ENCODE data around the gene NEUROD2. TPM values are rescaled to one million over a fixed set of nuclear protein-coding genes. Genes with fewer than 3 reads are reported as not detected.

The NEUROD2 gene
- under 1 TPM in 1 of 3 donors, not detected in 2; 0.05 TPM for total RNA-seq
- long read RNA-seq, donor 1, result 0 reads
- long read RNA-seq, donor 2, result 0 reads

DNA sequence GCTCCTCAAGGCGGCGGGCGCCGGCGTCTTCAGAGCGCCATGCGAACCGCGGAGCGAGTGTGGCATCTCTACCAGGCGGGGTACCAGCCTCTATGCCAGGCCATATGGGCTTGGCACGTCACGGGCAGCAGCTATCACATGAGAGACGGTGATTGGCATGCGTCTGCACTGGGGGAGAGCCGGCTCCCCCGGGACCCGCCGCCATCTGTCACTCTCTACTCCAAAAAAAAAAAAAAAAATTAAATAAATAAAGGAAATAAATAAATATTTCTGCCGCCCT, at the start of gene NEUROD2:
TSS of gene NEUROD2 (minus strand) at position 70 of the 280 bp plus-strand sequence. CDS start 1,321 bp downstream, outside the sequence.
- ATAC-seq, result no peak
- Histone ChIP-seq H3K4me1 (ENCODE audit: low read depth) (peaks cover 22% of the 10 kb centered on the region), H3K4me3 (no peak within 1 kb of the TSS), H3K9me3 (no peaks in the 10 kb centered on the region), H3K36me3 (ENCODE audit: low read depth) (no peaks in the 10 kb centered on the region)
- TF ChIP-seq, protein P1, sequence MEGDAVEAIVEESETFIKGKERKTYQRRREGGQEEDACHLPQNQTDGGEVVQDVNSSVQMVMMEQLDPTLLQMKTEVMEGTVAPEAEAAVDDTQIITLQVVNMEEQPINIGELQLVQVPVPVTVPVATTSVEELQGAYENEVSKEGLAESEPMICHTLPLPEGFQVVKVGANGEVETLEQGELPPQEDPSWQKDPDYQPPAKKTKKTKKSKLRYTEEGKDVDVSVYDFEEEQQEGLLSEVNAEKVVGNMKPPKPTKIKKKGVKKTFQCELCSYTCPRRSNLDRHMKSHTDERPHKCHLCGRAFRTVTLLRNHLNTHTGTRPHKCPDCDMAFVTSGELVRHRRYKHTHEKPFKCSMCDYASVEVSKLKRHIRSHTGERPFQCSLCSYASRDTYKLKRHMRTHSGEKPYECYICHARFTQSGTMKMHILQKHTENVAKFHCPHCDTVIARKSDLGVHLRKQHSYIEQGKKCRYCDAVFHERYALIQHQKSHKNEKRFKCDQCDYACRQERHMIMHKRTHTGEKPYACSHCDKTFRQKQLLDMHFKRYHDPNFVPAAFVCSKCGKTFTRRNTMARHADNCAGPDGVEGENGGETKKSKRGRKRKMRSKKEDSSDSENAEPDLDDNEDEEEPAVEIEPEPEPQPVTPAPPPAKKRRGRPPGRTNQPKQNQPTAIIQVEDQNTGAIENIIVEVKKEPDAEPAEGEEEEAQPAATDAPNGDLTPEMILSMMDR (IDR thresholded peaks at IDR 0.05), result no peak
- intact Hi-C loops (cut with DNase I, micrococcal nuclease), result no loop called here
- no peak for DNase-seq

DNA sequence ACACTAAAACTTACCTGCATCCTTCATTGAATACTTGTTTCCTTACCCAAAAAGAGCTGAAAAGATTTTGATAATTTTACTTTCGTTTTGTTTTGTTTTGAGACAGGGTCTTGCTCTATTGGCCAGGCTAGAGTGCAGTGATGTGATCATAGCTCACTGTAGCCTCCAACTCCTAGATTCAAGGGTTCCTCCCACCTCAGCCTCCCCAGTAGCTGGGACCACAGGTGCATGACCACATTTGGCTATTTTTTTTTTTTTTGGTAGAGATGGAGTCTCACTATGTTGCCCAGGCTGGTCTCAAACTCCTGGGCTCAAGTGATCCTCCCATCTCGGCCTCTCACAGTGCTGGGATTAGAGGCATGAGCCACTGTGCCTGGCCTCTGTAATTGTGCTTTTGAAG, 47.4 kb upstream of the NEUROD2 start:
- no peaks in the 10 kb centered on the region for H3K36me3 ChIP-seq (ENCODE audit: low read depth)
- TF ChIP-seq, protein P1 (IDR thresholded peaks at IDR 0.05), result no peak
- DNase-seq, result no peak
- peaks cover 30% of the 10 kb centered on the region for H3K4me1 ChIP-seq (ENCODE audit: low read depth)
- no peak overlapping the region for H3K4me3 ChIP-seq
- intact Hi-C loops (cut with DNase I, micrococcal nuclease), result no loop called here
- no peaks in the 10 kb centered on the region for H3K9me3 ChIP-seq
- ATAC-seq, result no peak

DNA sequence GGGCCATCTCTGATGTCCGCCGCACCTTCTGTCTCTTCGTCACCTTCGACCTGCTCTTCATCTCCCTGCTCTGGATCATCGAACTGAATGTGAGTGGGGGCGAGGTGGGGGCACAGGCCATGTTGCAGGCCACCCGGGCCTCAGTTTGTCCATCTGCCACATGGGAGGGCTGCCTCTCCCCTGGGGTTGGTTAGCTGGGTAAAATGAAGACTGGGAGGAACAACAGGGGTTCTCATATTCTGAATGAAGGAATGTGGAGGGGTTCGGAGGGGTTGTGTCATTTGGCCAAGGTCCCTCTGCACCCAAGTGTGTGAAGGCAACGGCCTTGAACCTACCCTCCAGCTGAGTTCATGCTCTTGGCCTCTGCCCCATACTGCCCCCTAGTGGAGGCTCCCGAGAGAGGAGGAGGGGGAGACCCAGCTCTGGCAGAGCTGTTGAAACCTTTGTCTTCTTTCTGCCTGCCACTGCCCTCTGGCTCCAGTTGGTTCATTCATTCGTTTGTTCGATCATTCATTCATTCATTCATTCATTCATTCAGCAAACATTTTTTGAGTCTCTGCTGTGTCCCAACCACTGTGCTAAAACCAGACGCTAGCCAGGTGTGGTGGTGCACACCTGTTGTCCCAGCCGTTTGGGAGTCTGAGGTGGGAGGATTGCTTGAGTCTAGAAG, 46.1 kb upstream of the NEUROD2 start:
- Histone ChIP-seq H3K36me3 (ENCODE audit: low read depth) (no peaks in the 10 kb centered on the region), H3K9me3 (no peaks in the 10 kb centered on the region), H3K4me1 (ENCODE audit: low read depth) (peaks cover 30% of the 10 kb centered on the region), H3K4me3 (no peak overlapping the region)
- intact Hi-C loops (cut with DNase I, micrococcal nuclease), result no loop called here
- TF ChIP-seq, protein P1 (IDR thresholded peaks at IDR 0.05), result peak; percentile 81
- peak; percentile 72 to 89 (median 86) for DNase-seq
- peak; percentile 74 for ATAC-seq

GRCh38 chr17:39653316-39653661, 45.6 kb upstream of the NEUROD2 start:
- DNase-seq (no peak), ATAC-seq (peak; percentile 12)

DNA sequence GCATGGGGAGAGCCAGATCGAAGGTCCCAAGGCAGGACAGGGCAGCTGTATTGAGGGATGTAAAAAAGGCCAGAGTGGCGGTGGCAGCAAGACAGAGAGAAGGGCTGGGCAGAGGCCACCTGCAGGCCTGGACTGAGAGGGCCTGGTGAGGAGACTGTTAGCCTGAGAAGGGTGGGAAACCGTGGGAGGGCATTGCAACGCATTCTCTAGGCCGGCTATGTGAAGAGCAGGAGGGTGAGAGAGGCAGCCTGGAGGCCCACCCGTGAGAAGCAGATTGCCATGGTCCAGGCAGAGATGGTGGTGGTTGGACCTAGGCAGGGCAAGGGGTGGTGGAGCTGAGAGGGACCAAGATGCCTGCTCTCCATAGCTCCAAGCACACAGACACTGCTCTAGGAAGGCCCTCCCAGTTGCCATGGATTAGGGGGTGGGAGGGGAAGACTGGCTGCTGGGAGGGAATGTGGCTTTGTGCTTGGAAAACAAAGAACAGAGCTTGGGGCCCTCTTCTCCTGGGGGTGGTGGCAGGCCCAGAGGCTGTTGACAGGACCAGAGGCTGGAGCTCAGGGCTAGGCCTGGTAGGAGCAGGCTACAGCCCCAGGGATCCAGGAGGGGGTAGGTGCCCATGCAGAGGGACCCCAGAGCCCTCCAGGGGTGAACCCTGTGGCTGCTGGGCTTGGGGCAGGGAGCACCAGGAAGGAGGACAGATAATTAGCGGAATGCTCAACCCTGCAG, 45.0 kb upstream of the NEUROD2 start:
- no peaks in the 10 kb centered on the region for H3K9me3 ChIP-seq
- no peak overlapping the region for H3K4me3 ChIP-seq
- intact Hi-C loops (cut with DNase I, micrococcal nuclease), result no loop called here
- ATAC-seq, result peak; percentile 59
- H3K4me1 ChIP-seq (ENCODE audit: low read depth), result peaks cover 30% of the 10 kb centered on the region
- TF ChIP-seq, protein P1 (IDR thresholded peaks at IDR 0.05), result no peak
- no peaks in the 10 kb centered on the region for H3K36me3 ChIP-seq (ENCODE audit: low read depth)
- DNase-seq, result peak in 1 of 3 donors; percentile 51

More at GRCh38 chr17:39653316-39653661, 45.6 kb upstream of the NEUROD2 start:
- Histone ChIP-seq H3K9me3 (no peaks in the 10 kb centered on the region), H3K4me1 (ENCODE audit: low read depth) (peaks cover 30% of the 10 kb centered on the region), H3K36me3 (ENCODE audit: low read depth) (no peaks in the 10 kb centered on the region), H3K4me3 (no peak overlapping the region)
- intact Hi-C loops (cut with DNase I, micrococcal nuclease), result no loop called here
- TF ChIP-seq, protein P1 (IDR thresholded peaks at IDR 0.05), result no peak
